Caco-2 (cell line): Measurements from ENCODE around the gene NDC1. TPM values are rescaled to one million over a fixed set of nuclear protein-coding genes. Genes with fewer than 3 reads are reported as not detected.

Source experiments
- BruUV-seq: library from RNA; stranded (reverse); fragments of 400-500 nt; replicated peaks from 2 replicates; lab custom pipeline; 2021; lab: Mats Ljungman, UMichigan
- CTCF ChIA-PET: fragments of 300-600 bp; sonication (Branson Sonifier 250); formaldehyde crosslinking; loops from one replicate; lab custom pipeline; 2022; ENCODE audit warnings: antibody characterized with exemption; lab: Charles Lee
- POLR2A ChIA-PET: fragments of 300-600 bp; sonication (Branson Sonifier 250); formaldehyde crosslinking; loops from one replicate; lab custom pipeline; 2022; ENCODE audit warnings: antibody characterized with exemption; lab: Charles Lee
- DNase-seq, 2 experiments: peaks; one replicate each; pipeline versions ENCODE4 v3.0.0 to v3.0.0-alpha.2; 2020 to 2022
- H3K27me3 ChIP-seq: replicated peaks from 2 replicates; pipeline ENCODE4 v1.6.0; 2011; ENCODE audit warnings: low read length; ENCODE audit not compliant: control insufficient read depth, insufficient read depth
- H3K36me3 ChIP-seq: 2 replicates; pipeline ENCODE4 v1.5.1; 2011; ENCODE audit warnings: low read length; ENCODE audit not compliant: control insufficient read depth, insufficient read depth
- H3K4me1 ChIP-seq: fragments of 250-450 bp; sonication (Bioruptor Pico); 2 replicates; pipeline ENCODE4 v1.5.1; 2020; ENCODE audit warnings: mild to moderate bottlenecking
- H3K4me3 ChIP-seq: 2 replicates; pipeline ENCODE4 v1.5.1; 2011; ENCODE audit warnings: low read depth, mild to moderate bottlenecking, control low read depth, low read length
- H3K9me3 ChIP-seq: fragments of 250-450 bp; sonication (Bioruptor Pico); 2 replicates; pipeline ENCODE4 v1.5.1; 2020; ENCODE audit warnings: mild to moderate bottlenecking, moderate library complexity
- H3K27ac Mint-ChIP-seq: one replicate; pipeline ENCODE4 v1.8.0; 2022; ENCODE audit warnings: mixed read lengths; ENCODE audit not compliant: unreplicated experiment
- H3K27me3 Mint-ChIP-seq: one replicate; pipeline ENCODE4 v1.8.0; 2022; ENCODE audit warnings: mixed read lengths; ENCODE audit not compliant: insufficient read depth, unreplicated experiment
- H3K36me3 Mint-ChIP-seq: one replicate; pipeline ENCODE4 v1.8.0; 2022; ENCODE audit warnings: mild to moderate bottlenecking, mixed read lengths; ENCODE audit not compliant: insufficient read depth, unreplicated experiment
- H3K4me1 Mint-ChIP-seq: one replicate; pipeline ENCODE4 v1.8.0; 2022; ENCODE audit warnings: low read depth, mixed read lengths; ENCODE audit not compliant: unreplicated experiment
- H3K4me3 Mint-ChIP-seq: one replicate; pipeline ENCODE4 v1.8.0; 2022; ENCODE audit warnings: mild to moderate bottlenecking, moderate library complexity, mixed read lengths; ENCODE audit not compliant: unreplicated experiment
- H3K9me3 Mint-ChIP-seq: one replicate; pipeline ENCODE4 v1.8.0; 2022; ENCODE audit warnings: mixed read lengths; ENCODE audit not compliant: unreplicated experiment
- CTCF ChIP-seq, 2 experiments: fragments of 200-600 bp in 1 of 2; IDR thresholded peaks; 1 replicate in 1 of 2; 2 replicates in 1 of 2; pipeline versions ENCODE4 v1.5.1 to v1.8.0; 2011 to 2022; ENCODE audit warnings: antibody characterized with exemption in 1 of 2, control low read depth in 1 of 2, inconsistent platforms in 1 of 2, low read depth in 1 of 2, low read length in 1 of 2, mild to moderate bottlenecking in 1 of 2, moderate library complexity in 1 of 2; ENCODE audit not compliant: insufficient read depth in 1 of 2, severe bottlenecking in 1 of 2, unreplicated experiment in 1 of 2
- intact Hi-C: fragments of 100-400 bp; cut with micrococcal nuclease; formaldehyde crosslinking; loops from one replicate; pipeline ENCODE4 v1.10.0; 2022; ENCODE audit not compliant: unreplicated experiment
- total RNA-seq: library from RNA; stranded (reverse); gene quantifications from 2 replicates; pipeline ENCODE4 v1.2.3, GENCODE V29; 2022

The NDC1 gene
- total RNA-seq, 1 experiment from 2014 or later, result 28.8 TPM

DNA sequence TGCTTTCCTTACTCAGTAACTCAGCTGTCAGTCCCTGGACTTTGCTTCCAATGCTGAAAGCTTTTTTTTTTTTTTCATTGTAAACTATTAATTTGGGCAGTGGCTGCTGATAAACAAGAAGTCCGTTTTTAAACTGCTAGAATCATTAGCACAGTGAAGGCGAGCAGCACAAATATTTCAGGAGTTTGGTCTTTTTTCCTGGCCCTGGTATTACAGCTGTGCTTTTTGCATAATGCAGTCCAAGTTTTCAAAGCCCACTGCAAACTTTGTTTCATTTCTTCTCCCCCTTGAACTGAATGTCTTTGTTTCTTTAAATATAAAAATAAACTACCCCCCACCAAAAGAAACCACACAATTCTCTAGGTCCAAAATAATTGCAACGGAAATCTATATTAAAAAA lies 105.7 kb downstream of the NDC1 start:
- Histone ChIP-seq H3K36me3 (no peaks in the 10 kb centered on the region), H3K9me3 (no peaks in the 10 kb centered on the region), H3K4me3 (no peak overlapping the region), H3K4me1 (no peaks in the 10 kb centered on the region), H3K27me3 (no peaks in the 10 kb centered on the region)
- ChIA-PET POLR2A (no interaction called here), CTCF (no interaction called here)
- Mint-ChIP-seq H3K4me1 (no peaks in the 10 kb centered on the region), H3K27ac (no peak overlapping the region), H3K9me3 (no peaks in the 10 kb centered on the region), H3K4me3 (no peak overlapping the region), H3K36me3 (no peaks in the 10 kb centered on the region), H3K27me3 (peaks cover 15% of the 10 kb centered on the region)
- intact Hi-C loops, result no loop called here
- no peak for TF ChIP-seq CTCF (IDR thresholded peaks at IDR 0.05; ENCODE audit: insufficient read depth in 1 of 2, low read depth in 1 of 2, low read length in 1 of 2, severe bottlenecking in 1 of 2, unreplicated experiment in 1 of 2)
- no peak for DNase-seq
- BruUV-seq, result no TSS peak

DNA sequence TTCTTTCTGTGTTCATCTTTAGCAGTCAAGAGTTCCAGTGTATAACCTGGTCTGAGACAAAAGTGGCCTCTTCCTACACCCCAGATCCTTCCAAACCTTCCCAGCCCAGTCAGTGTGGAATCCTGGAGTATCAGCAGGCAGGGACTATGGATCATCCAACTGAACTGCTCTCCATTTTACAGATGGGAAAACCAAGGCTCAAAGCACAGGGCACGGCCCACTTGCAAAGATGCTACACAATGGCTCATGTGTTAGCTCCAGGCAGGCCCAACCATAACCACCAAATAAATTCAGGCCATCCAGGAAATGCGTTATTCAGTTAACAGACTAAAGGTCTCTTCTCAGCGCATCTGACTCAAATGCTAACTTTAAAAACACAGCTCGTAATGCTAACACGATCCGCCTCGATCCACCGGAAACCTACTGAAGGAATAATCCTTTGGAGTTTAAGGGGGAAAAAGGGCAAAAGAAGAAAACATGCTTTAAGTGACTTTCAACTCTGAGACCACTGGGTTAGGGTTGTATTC lies 106.3 kb downstream of the NDC1 start:
- H3K27me3 ChIP-seq, result no peaks in the 10 kb centered on the region
- H3K36me3 Mint-ChIP-seq, result no peaks in the 10 kb centered on the region
- H3K4me3 Mint-ChIP-seq, result no peak overlapping the region
- no peak overlapping the region for H3K4me3 ChIP-seq
- intact Hi-C loops, result no loop called here
- H3K4me1 Mint-ChIP-seq, result no peaks in the 10 kb centered on the region
- DNase-seq, result no peak
- TF ChIP-seq CTCF (IDR thresholded peaks at IDR 0.05; ENCODE audit: insufficient read depth in 1 of 2, low read depth in 1 of 2, low read length in 1 of 2, severe bottlenecking in 1 of 2, unreplicated experiment in 1 of 2), result no peak
- no TSS peak for BruUV-seq
- H3K36me3 ChIP-seq, result no peaks in the 10 kb centered on the region
- H3K9me3 ChIP-seq, result no peaks in the 10 kb centered on the region
- peaks cover 15% of the 10 kb centered on the region for H3K27me3 Mint-ChIP-seq
- no peak overlapping the region for H3K27ac Mint-ChIP-seq
- H3K4me1 ChIP-seq, result no peaks in the 10 kb centered on the region
- ChIA-PET POLR2A (no interaction called here), CTCF (no interaction called here)
- no peaks in the 10 kb centered on the region for H3K9me3 Mint-ChIP-seq

GRCh38 chr1:53731043-53731600 lies 107.0 kb downstream of the NDC1 start:
- Mint-ChIP-seq H3K27me3 (peaks cover 10% of the 10 kb centered on the region), H3K9me3 (no peaks in the 10 kb centered on the region), H3K36me3 (no peaks in the 10 kb centered on the region), H3K4me3 (no peak overlapping the region), H3K4me1 (no peaks in the 10 kb centered on the region), H3K27ac (no peak overlapping the region)
- no peaks in the 10 kb centered on the region for H3K9me3 ChIP-seq
- no peak for TF ChIP-seq CTCF (IDR thresholded peaks at IDR 0.05; ENCODE audit: insufficient read depth in 1 of 2, low read depth in 1 of 2, low read length in 1 of 2, severe bottlenecking in 1 of 2, unreplicated experiment in 1 of 2)
- intact Hi-C loops, result no loop called here
- no peak for DNase-seq
- H3K36me3 ChIP-seq, result no peaks in the 10 kb centered on the region
- no peaks in the 10 kb centered on the region for H3K27me3 ChIP-seq
- no peak overlapping the region for H3K4me3 ChIP-seq
- ChIA-PET CTCF (interaction anchor here (1.0 kb wide), 1 partner anchor 15 kb away, joined by 3 read pairs; no protein-coding TSS in a partner anchor), POLR2A (no interaction called here)
- BruUV-seq, result no TSS peak
- no peaks in the 10 kb centered on the region for H3K4me1 ChIP-seq
